Urothelium cell line (cell line): Measurements from ENCODE around the gene KCNJ16.
A peak's percentile ranks its signal among the peaks of the same experiment; 100 is the strongest.

Source experiments
- DNase-seq: peaks from one replicate; pipeline ENCODE4 v3.0.0; 2011; ENCODE audit warnings: low spot score, mixed read lengths
- FAIRE-seq: peaks from 2 replicates; lab custom pipeline; 2011; peaks lifted over from hg19 to GRCh38; lab: Jason Lieb, UNC

Gene KCNJ16

GRCh38 chr17:70067134-70067533 lies 7.9 kb upstream of the KCNJ16 start:
- no peak for FAIRE-seq

GRCh38 chr17:70070305-70071027 lies 4.6 kb upstream of the KCNJ16 start:
- DNase-seq (no peak), FAIRE-seq (no peak)

More at GRCh38 chr17:70067134-70067533, 7.9 kb upstream of the KCNJ16 start:
- DNase-seq = no peak

- FAIRE-seq (no peak), DNase-seq (no peak)
Observed at GRCh38 chr17:70071127-70071526, 3.9 kb upstream of the KCNJ16 start.

DNA sequence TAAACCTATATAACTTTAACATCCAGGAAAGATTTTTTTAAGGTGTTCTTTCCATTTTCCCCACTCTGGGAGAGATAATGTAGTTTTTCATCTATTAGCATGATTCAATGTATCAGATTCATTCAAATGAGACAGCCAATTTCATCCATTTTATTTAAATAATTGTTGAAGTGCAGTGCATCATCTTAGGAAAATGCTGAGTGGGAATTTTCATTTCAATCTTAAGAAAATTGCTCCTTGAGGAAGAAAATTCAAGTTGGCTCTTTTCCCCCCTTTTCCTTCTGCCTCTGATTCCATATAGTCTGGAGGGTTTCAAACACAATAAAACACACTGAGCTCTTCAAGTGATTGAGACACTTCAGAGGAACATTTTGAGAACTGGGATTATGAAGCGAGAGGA lies 3.4 kb upstream of the KCNJ16 start:
- FAIRE-seq = no peak
- DNase-seq = no peak

GRCh38 chr17:70072546-70073309 lies 2.3 kb upstream of the KCNJ16 start:
- no peak for FAIRE-seq
- no peak for DNase-seq

DNA sequence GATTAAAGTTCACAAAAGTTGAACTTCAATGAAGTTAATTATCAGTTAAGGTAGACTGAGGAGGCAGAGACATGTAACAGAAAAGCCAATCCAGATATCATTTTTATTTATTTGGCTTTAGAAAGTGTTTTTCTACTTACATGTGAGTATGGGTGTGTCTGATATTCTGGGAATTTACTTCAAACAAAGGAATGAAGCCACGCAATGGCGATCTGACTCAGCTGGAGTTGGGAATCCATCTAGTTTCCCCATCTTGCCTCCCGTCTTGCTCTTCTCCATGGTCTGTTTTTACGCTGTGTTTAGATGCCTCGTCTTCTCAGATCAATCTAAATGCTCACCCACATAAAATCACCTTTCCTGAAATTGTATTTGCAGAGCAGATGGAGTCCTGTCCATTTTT lies 1.7 kb upstream of the KCNJ16 start:
- FAIRE-seq = no peak
- no peak for DNase-seq

DNA sequence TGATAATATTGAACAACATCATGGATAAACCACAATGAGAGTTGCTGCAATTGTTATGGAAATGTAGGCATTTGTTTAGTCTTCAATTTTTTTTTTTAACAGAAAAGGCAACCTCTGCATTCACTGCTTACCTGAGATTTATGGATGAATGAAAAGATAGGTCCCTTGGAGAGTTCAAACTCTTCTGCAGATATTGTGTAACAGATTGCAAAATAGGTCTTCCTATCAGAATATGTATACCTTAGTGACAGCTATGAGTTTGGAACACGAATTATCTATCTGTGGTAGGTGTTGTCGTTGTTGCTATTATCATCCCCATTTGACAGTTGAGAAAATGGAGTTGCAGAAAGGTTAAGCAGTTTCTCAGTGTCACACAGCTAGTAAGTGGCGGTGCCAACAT lies 1.2 kb upstream of the KCNJ16 start:
- no peak for DNase-seq
- no peak for FAIRE-seq

DNA sequence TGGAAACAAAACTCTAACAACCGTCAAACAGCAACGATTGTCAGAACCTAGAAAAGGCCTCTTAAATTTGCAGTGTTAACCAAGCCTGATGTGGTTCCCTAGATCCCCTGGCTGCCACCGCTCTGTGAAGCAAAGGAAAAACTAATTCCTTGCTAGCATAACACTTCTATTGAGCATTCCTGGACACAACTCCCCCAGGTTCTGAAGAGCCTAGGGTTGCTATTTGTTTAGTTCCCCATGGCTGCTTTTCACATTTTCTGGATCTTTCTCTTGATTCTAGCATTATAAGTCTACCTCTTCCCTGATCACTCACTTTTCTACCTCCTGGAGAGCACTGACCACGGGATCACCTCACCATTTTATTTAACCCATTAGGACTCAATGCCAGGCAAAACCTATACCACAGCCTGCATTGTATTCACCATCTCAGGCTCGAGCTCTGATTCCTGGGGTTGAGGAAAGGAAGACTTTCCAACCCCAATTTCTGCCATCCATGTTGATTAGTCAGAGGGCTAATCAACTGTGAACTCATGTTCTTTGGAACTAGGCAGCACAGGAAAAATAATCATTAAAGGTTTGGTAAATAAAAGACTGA lies 692 bp upstream of the KCNJ16 start:
- FAIRE-seq (no peak), DNase-seq (no peak)

DNA sequence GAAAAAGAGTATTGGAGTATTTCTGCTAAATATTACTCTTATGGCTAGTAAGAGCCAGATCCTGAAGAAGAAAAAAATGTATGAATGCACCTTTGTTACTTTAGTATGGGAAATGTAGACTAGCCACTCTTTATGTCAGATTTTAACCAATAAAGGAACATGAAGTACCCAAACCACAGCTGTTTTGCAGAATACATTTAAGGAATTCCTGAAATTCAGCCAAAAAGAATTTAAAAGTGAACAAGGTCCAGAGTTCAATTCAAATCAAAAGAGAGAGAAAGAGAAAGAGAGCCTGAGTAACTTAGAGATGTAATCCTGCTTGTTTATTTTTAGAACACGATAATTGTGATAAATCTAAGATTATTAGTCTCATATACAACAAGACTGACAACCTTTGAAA lies 1.2 kb downstream of the KCNJ16 start:
- no peak for FAIRE-seq
- DNase-seq = no peak

DNA sequence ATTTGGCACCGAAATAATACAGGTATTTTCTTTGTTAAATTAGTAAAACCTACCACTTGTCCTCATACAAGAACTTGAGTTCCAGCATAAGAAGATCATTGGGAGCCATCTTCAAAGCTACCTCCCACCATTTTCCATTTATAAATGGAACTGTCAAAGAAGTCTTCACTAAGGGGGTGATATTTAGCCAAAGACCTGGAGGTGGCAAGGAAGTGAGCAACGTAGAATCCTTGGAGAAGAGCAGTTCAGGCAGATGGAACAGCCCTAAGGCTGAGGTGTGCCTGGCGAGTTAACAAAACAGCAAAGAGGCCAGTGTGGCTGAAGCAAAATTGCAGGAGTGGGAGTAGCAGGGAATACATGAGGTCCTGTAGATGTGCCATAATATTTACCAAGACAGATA lies 1.8 kb downstream of the KCNJ16 start:
- peak; percentile 32 for FAIRE-seq
- DNase-seq = no peak

GRCh38 chr17:70078549-70078948 lies 3.5 kb downstream of the KCNJ16 start:
- FAIRE-seq (no peak), DNase-seq (no peak)

- DNase-seq (no peak), FAIRE-seq (no peak)
Observed at GRCh38 chr17:70078994-70079531, 4.0 kb downstream of the KCNJ16 start.

DNA sequence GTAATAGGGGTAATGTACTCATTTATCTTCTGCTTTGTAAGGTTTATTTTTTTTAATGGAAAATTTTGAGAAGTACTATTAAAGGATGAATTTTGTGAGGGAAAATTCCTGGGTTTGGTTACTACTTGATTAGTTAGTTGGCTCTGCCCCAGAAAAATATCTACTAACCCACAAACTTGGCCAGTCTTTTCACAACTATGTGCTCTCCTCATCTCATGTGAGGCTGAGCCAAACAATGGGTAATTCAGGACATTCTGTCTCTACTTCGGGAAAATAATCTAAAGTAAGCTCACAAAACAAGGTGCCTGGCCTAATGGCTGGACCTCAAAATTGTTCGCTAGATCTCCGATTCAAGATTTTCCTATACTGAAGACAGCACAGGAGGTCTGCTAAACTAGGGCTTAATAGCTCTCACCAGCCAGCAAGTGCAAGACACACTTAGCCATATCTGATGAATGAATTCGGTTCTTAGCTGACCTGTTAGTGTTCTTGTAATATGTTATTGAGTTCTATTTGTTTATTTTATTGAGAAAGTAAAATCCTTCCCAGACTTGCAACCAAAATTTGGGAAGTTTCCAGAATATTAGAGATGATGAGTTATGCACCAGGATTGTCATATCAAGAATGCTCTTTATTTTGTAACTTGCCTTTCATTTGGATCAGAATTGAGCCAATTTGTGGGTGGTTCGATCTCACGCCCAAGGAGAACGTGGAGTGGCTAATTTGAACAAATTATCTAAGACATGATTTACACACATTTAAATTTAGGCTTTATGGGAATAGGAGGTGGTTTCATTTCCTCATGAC lies 5.7 kb downstream of the KCNJ16 start:
- DNase-seq = peak; percentile 29

DNA sequence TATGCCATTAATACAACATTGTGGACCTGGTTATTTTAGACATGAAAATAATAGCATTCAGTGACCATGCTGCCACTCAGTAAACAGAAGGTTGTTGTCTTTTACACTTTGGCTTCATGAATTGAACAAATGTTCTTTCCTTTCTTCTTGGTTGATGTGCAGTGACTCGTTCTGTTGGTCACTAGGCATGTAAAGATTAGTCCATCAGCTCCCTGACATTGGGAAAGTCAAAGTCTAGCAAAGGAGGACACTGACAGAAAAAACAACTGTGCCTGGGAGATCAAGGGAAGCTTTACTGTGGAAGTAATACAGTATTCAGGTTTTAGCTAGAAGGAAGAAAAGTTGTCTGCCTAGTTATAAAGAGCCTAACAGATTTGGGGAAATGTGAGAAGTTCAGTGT lies 6.9 kb downstream of the KCNJ16 start:
- FAIRE-seq = no peak

More for the DNA sequence above, 5.7 kb downstream of the KCNJ16 start:
- FAIRE-seq = peak; percentile 37

DNA sequence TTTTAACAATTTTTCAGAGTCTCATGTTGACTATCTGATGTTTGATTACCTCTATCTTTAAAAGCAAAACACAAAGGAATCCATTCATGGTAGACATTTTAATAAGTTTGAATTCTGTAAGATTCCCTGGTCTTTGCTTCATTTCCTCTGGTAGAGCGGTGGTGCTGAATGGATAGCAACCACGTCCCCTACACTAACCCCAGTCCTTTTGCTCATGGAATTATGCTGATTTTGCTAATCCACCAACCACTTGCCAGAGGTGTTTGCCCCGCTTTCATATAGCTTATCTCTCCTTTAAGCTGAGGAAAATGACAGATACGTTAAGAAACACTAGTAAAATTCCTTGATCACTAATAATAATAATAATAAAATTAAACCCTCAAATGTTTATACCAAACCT lies 9.5 kb downstream of the KCNJ16 start:
- FAIRE-seq (no peak), DNase-seq (peak; percentile 33)

More for the DNA sequence above, 6.9 kb downstream of the KCNJ16 start:
- no peak for DNase-seq

DNA sequence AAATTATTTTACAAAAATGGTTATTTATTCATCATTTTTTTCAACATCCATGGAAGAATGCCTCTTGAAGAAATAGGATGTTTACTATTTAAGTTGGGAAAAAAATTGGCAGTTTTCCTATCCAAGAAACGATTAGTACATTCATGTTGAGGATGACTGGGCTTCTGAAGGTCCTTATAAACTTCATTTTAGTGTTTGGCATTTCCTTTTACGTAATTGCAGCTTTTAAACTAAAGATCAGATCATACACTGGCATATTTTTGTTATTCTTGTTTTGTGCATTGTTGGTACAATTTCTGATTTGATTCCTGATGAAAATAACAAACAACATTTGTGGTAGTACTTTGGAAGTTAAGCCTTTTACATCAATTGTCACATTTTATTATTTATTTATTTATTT lies 11.5 kb downstream of the KCNJ16 start:
- DNase-seq (no peak), FAIRE-seq (no peak)

GRCh38 chr17:70089513-70090148 lies 14.6 kb downstream of the KCNJ16 start:
- FAIRE-seq (no peak), DNase-seq (no peak)

DNA sequence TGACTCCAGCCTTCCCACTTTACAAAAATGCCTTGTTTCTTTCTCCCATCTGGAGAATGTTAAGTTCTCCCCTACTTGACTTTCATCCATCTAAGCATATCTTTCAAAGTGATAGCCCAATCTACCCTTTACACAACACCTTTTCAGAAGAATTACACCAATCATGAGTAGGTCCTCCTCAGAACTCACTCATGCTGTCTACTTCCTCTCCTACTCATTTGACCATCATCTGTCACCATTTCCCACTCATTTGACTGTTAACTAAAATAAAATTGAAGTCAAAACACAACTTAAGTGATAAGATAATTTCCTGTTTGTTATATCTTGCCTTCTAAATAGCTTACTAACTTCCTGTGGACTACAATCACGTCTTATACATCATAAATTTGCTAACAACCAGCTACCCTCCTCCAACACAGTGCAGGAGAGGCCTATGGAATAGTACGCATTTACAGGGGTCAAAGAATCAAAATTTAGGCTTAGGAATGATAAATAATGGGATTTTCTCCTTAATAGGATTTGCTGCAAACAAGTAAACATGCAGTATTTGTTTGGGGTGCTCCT lies 16.1 kb downstream of the KCNJ16 start:
- DNase-seq = no peak
- FAIRE-seq = peak; percentile 75

- peak; percentile 50 for FAIRE-seq
Observed at GRCh38 chr17:70091696-70092095, 16.7 kb downstream of the KCNJ16 start.

DNA sequence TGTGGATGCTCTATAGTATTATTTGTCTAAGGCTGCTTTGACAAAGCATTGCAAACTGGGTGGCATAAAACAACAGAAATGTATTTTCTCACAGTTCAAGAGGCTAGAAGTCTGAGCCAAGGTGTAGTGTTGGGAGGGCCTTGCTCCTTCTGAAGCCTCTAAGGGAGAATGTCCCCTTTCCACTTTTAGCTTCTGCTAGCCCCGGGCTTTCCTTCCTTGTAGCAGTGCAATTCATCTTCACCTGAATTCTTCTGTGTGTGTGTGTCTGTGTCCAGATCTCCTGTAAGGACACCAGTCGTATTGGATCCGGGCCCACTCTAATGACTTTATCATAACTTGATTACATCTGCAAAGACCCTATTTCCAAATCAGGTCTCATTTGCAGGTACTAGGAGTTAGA lies 18.1 kb downstream of the KCNJ16 start:
- DNase-seq (no peak), FAIRE-seq (no peak)

More at GRCh38 chr17:70091696-70092095, 16.7 kb downstream of the KCNJ16 start:
- DNase-seq = no peak
